BE2C (cell line): ENCODE data around the gene NR2C2AP.

Experiments used
- DNase-seq: peaks from one replicate; pipeline ENCODE4 v3.0.0-alpha.2; 2020
- H3K27me3 ChIP-seq: fragments of 250-450 bp; sonication (Bioruptor Pico); 2 replicates; pipeline ENCODE4 v1.5.1; 2020; ENCODE audit warnings: mild to moderate bottlenecking
- H3K36me3 ChIP-seq: fragments of 250-450 bp; sonication (Bioruptor Pico); 2 replicates; pipeline ENCODE4 v1.5.1; 2020; ENCODE audit warnings: mild to moderate bottlenecking
- H3K4me1 ChIP-seq: fragments of 250-450 bp; sonication (Bioruptor Pico); 2 replicates; pipeline ENCODE4 v1.5.1; 2020
- H3K4me3 ChIP-seq: 2 replicates; pipeline ENCODE4 v1.5.1; 2011; ENCODE audit warnings: low read depth, low read length
- H3K9me3 ChIP-seq: fragments of 250-450 bp; sonication (Bioruptor Pico); 2 replicates; pipeline ENCODE4 v1.5.1; 2020
- TF ChIP-seq, protein P1 (sequence below): IDR thresholded peaks from 2 replicates; pipeline ENCODE4 v1.5.1; 2012; ENCODE audit warnings: mild to moderate bottlenecking, low read depth, low read length

Gene NR2C2AP

DNA sequence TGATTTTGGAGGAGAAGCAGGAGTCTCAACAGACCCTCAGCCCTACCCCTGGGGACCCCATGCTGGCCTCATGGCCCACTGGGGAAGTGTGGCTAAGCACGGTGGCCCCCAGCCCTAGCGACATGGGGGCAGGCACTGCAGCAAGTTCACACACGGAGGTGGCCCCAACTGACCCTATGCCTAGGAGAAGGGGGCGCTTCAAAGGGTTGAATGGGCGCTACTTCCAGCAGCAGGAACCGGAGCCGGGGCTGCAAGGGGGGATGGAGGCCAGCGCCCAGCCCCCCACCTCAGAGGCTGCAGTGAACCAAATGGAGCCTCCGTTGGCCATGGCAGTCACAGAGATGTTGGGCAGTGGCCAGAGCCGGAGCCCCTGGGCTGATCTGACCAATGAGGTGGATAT lies 23.4 kb upstream of the NR2C2AP start:
- Histone ChIP-seq H3K4me1 (no peaks in the 10 kb centered on the region), H3K4me3 (no peak overlapping the region), H3K9me3 (no peaks in the 10 kb centered on the region), H3K36me3 (no peaks in the 10 kb centered on the region), H3K27me3 (no peaks in the 10 kb centered on the region)
- TF ChIP-seq, protein P1, sequence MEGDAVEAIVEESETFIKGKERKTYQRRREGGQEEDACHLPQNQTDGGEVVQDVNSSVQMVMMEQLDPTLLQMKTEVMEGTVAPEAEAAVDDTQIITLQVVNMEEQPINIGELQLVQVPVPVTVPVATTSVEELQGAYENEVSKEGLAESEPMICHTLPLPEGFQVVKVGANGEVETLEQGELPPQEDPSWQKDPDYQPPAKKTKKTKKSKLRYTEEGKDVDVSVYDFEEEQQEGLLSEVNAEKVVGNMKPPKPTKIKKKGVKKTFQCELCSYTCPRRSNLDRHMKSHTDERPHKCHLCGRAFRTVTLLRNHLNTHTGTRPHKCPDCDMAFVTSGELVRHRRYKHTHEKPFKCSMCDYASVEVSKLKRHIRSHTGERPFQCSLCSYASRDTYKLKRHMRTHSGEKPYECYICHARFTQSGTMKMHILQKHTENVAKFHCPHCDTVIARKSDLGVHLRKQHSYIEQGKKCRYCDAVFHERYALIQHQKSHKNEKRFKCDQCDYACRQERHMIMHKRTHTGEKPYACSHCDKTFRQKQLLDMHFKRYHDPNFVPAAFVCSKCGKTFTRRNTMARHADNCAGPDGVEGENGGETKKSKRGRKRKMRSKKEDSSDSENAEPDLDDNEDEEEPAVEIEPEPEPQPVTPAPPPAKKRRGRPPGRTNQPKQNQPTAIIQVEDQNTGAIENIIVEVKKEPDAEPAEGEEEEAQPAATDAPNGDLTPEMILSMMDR: no peak
- no peak for DNase-seq

DNA sequence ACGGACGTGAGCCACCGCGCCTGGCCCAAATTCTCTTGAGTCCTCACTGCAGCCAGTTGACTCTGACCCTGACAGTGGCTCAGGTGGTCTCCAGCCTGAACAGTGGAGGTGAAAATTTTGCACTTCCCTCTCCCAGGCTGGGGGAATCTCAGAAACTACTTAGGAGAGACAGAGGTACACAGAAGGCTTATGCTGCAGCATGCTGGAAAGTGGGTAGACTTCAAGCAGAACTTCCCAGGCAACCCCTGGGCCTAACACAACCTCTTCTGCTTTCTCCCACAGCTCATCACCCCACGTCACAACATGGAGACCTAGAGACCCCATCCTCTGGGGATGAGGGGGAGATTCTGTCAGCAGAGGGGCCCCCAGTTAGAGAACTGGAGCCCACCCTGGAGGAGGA lies 23.0 kb upstream of the NR2C2AP start:
- no peaks in the 10 kb centered on the region for H3K4me1 ChIP-seq
- no peaks in the 10 kb centered on the region for H3K9me3 ChIP-seq
- no peak for DNase-seq
- TF ChIP-seq, protein P1: no peak
- no peak overlapping the region for H3K4me3 ChIP-seq
- H3K27me3 ChIP-seq: no peaks in the 10 kb centered on the region
- H3K36me3 ChIP-seq: no peaks in the 10 kb centered on the region

DNA sequence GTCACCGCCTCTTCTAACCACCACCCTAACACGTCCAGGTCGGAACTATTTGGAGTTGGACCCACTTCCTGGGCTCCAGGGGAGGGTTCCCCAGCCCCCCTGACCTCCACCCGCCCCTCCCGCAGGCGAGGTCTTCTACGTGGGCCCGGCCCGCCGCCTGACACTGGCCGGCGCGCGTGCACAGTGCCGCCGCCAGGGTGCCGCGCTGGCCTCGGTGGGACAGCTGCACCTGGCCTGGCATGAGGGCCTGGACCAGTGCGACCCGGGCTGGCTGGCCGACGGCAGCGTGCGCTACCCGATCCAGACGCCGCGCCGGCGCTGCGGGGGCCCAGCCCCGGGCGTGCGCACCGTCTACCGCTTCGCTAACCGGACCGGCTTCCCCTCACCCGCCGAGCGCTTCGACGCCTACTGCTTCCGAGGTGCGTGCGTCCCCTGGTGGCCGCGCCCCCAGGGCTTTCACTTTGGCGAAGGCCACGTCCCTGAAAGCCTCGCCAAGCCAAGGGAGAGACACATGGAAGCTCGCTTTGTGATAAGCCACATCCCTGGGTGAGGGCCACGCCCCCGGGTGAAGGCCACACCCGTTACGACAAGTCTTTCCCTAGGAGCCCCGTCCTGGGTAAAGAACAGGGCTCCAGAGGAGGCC lies 21.8 kb upstream of the NR2C2AP start:
- no peaks in the 10 kb centered on the region for H3K9me3 ChIP-seq
- H3K4me1 ChIP-seq: no peaks in the 10 kb centered on the region
- TF ChIP-seq, protein P1: no peak
- no peaks in the 10 kb centered on the region for H3K27me3 ChIP-seq
- no peak overlapping the region for H3K4me3 ChIP-seq
- no peak for DNase-seq
- H3K36me3 ChIP-seq: no peaks in the 10 kb centered on the region

DNA sequence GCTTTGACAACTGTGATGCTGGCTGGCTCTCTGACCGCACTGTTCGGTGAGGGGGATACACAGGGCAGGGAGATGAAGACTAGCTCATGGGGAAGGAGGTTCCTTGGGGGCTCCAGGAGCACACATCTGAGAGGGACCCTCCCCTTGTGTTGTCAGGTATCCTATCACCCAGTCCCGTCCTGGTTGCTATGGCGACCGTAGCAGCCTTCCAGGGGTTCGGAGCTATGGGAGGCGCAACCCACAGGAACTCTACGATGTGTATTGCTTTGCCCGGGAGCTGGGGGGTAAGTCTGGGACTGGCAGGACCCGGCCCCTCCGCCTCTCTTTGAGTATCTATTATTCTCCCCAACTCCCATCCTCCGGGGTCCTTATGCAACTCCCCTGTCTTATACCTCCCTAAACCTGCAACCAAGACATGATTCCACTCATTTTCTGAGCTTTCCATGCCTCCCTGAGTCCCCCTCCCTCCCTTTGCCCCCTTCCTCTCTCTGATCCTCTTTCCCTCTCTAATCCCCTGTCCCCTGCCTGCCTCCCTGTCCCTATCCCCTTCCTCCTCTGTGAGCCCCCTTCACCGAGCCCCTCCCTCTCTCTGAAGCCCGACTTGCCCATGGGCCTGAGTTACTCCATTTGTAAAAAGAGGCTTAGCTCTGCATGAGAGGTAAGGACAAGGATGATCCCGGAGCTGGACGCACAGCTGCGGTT lies 21.1 kb upstream of the NR2C2AP start:
- no peaks in the 10 kb centered on the region for H3K4me1 ChIP-seq
- DNase-seq: no peak
- H3K4me3 ChIP-seq: no peak overlapping the region
- H3K9me3 ChIP-seq: no peaks in the 10 kb centered on the region
- no peaks in the 10 kb centered on the region for H3K27me3 ChIP-seq
- no peaks in the 10 kb centered on the region for H3K36me3 ChIP-seq
- TF ChIP-seq, protein P1: no peak

DNA sequence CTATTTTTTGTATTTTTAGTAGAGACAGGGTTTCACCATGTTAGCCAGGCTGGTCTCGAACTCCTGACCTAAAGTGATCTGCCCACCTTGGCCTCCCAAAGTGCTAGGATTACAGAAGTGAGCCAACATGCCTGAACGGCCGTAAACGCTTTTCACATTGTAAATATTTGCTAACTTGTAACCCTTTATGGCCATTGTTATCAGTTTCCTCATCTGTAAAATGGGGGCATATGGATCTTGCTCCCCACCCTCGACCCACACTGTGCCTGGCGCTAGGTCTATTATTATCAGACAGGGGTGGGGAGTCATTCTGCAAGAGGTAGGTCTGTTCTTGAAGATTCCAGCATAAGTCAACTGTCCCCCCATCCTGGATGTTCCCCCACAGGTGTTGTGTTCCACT lies 20.4 kb upstream of the NR2C2AP start:
- no peak for DNase-seq
- H3K4me1 ChIP-seq: no peaks in the 10 kb centered on the region

More for the DNA sequence above, 20.4 kb upstream of the NR2C2AP start:
- Histone ChIP-seq H3K27me3 (no peaks in the 10 kb centered on the region), H3K9me3 (no peaks in the 10 kb centered on the region), H3K36me3 (no peaks in the 10 kb centered on the region), H3K4me3 (no peak overlapping the region)
- TF ChIP-seq, protein P1: no peak
